ENCODE measurements around the gene TMEM117. TPM values are rescaled to one million over a fixed set of nuclear protein-coding genes. Genes with fewer than 3 reads are reported as not detected.

The TMEM117 gene
- total and polyA plus RNA-seq, 7 donors = 1.9 to 4.7 (median 3.9) TPM

- TF ChIP-seq, protein P1, sequence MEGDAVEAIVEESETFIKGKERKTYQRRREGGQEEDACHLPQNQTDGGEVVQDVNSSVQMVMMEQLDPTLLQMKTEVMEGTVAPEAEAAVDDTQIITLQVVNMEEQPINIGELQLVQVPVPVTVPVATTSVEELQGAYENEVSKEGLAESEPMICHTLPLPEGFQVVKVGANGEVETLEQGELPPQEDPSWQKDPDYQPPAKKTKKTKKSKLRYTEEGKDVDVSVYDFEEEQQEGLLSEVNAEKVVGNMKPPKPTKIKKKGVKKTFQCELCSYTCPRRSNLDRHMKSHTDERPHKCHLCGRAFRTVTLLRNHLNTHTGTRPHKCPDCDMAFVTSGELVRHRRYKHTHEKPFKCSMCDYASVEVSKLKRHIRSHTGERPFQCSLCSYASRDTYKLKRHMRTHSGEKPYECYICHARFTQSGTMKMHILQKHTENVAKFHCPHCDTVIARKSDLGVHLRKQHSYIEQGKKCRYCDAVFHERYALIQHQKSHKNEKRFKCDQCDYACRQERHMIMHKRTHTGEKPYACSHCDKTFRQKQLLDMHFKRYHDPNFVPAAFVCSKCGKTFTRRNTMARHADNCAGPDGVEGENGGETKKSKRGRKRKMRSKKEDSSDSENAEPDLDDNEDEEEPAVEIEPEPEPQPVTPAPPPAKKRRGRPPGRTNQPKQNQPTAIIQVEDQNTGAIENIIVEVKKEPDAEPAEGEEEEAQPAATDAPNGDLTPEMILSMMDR (IDR thresholded peaks at IDR 0.05) = no peak
- intact Hi-C loops (cut with DNase I) = no loop called here
- 29 to 38% (median 34%) methylated on average over 4 of the region's 4 CpGs for WGBS, 3 donors
Observed at GRCh38 chr12:44405297-44405696, 569.4 kb downstream of the TMEM117 start.

GRCh38 chr12:44422559-44422958 lies 586.7 kb downstream of the TMEM117 start:
- Histone ChIP-seq H3K36me3 (ENCODE audit: insufficient read depth in 1 of 2, low read depth in 1 of 2) (no peaks in the 10 kb centered on the region), H3K4me3 (no peak overlapping the region), H3K4me1 (no peaks in the 10 kb centered on the region), H3K9me3 (no peaks in the 10 kb centered on the region), H3K27me3 (ENCODE audit: insufficient read depth in 3 of 3, low read length in 2 of 3) (no peaks in the 10 kb centered on the region), H3K27ac (no peak overlapping the region)
- DNase-seq = no peak
- no peak for ATAC-seq
- intact Hi-C loops (cut with DNase I) = no loop called here
- TF ChIP-seq, protein P1 (IDR thresholded peaks at IDR 0.05) = no peak
- WGBS, 3 donors = 91 to 97% (median 96%) methylated on average over 1 of the region's 1 CpG

More at GRCh38 chr12:44405297-44405696, 569.4 kb downstream of the TMEM117 start:
- Histone ChIP-seq H3K4me1 (no peaks in the 10 kb centered on the region), H3K9me3 (no peaks in the 10 kb centered on the region), H3K27ac (no peak overlapping the region), H3K27me3 (ENCODE audit: insufficient read depth in 3 of 3, low read length in 2 of 3) (no peaks in the 10 kb centered on the region), H3K4me3 (no peak overlapping the region), H3K36me3 (ENCODE audit: insufficient read depth in 1 of 2, low read depth in 1 of 2) (no peaks in the 10 kb centered on the region)
- ATAC-seq (no peak), DNase-seq (no peak)

DNA sequence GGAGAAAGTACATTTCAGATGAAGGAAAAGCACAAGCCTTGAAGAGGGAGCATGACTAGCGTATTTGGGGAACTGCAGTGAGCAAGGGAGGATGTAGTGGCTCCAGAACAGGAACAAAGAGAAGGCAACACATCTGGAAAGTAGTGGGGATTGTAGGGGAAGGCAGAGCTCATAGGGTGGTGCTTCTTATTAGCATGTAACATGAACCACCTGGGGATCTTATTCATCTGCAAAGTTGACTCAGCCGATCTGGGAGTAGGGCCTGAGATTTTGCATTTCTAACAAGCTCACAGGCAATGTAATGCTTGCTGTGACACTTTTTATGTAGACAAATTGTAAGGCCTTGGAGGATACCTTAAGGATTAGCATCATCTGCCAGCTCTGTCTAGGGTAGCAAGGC lies 592.9 kb downstream of the TMEM117 start:
- 25 to 37% (median 31%) methylated on average over 2 of the region's 2 CpGs for WGBS, 3 donors

GRCh38 chr12:44431647-44432343 lies 595.9 kb downstream of the TMEM117 start:
- ATAC-seq = no peak
- no peaks in the 10 kb centered on the region for H3K27me3 ChIP-seq (ENCODE audit: insufficient read depth in 3 of 3, low read length in 2 of 3)
- H3K4me3 ChIP-seq = no peak overlapping the region
- 72% methylated on average over 10 of the region's 10 CpGs for WGBS, 3 donors
- no peak for DNase-seq
- H3K4me1 ChIP-seq = no peaks in the 10 kb centered on the region
- H3K27ac ChIP-seq = no peak overlapping the region
- H3K36me3 ChIP-seq (ENCODE audit: insufficient read depth in 1 of 2, low read depth in 1 of 2) = no peaks in the 10 kb centered on the region
- no peaks in the 10 kb centered on the region for H3K9me3 ChIP-seq
- intact Hi-C loops (cut with DNase I) = no loop called here
- TF ChIP-seq, protein P1 (IDR thresholded peaks at IDR 0.05) = no peak

More for the DNA sequence above, 592.9 kb downstream of the TMEM117 start:
- TF ChIP-seq, protein P1 (IDR thresholded peaks at IDR 0.05) = no peak
- no peaks in the 10 kb centered on the region for H3K27me3 ChIP-seq (ENCODE audit: insufficient read depth in 3 of 3, low read length in 2 of 3)
- no peaks in the 10 kb centered on the region for H3K36me3 ChIP-seq (ENCODE audit: insufficient read depth in 1 of 2, low read depth in 1 of 2)
- no peak for ATAC-seq
- H3K27ac ChIP-seq = no peak overlapping the region
- H3K9me3 ChIP-seq = no peaks in the 10 kb centered on the region
- no peaks in the 10 kb centered on the region for H3K4me1 ChIP-seq
- intact Hi-C loops (cut with DNase I) = no loop called here
- no peak overlapping the region for H3K4me3 ChIP-seq
- no peak for DNase-seq

DNA sequence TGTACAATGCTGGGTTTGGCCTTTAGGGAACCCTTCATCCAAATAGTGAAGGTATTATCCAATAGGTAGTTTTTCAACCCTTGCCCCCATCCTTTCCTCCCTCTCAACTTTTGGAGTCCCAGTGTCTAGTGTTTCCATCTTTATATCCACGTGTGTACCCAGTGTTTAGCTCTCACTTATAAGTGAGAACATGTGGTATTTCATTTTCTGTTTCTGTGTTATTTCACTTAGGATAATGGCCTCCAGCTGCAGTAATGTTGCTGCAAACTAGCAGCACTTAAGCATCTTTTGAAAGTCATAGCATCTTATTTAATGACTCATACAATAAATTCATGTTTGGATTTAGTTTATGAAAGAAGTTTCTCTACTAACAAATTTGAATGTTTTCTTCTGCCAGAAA lies 597.8 kb downstream of the TMEM117 start:
- Histone ChIP-seq H3K9me3 (no peaks in the 10 kb centered on the region), H3K36me3 (ENCODE audit: insufficient read depth in 1 of 2, low read depth in 1 of 2) (no peaks in the 10 kb centered on the region), H3K4me3 (no peak overlapping the region), H3K27ac (no peak overlapping the region), H3K4me1 (no peaks in the 10 kb centered on the region), H3K27me3 (ENCODE audit: insufficient read depth in 3 of 3, low read length in 2 of 3) (no peaks in the 10 kb centered on the region)
- 46 to 62% (median 55%) methylated on average over 1 of the region's 1 CpG for WGBS, 3 donors
- ATAC-seq = no peak
- DNase-seq = no peak
- intact Hi-C loops (cut with DNase I) = no loop called here
- TF ChIP-seq, protein P1 (IDR thresholded peaks at IDR 0.05) = no peak

All from psoas muscle (tissue), 8 donors.